Osteocyte (in vitro differentiated cells): Measurements from ENCODE around the gene DIP2C. TPM values are rescaled to one million over a fixed set of nuclear protein-coding genes. Genes with fewer than 3 reads are reported as not detected.
"Not testable (repeated sequence)": the region's sequence is repeated elsewhere in the genome, so short reads cannot be mapped to it uniquely, and the experiment has no call there.

Experiments
- DNase-seq: peaks from one replicate; pipeline ENCODE4 v3.0.0; 2021; ENCODE audit warnings: mixed read lengths; ENCODE audit not compliant: unreplicated experiment; ENCODE audit errors: extremely low spot score
- H3K27ac Mint-ChIP-seq: one replicate; pipeline ENCODE4 v1.8.0; 2021; ENCODE audit warnings: mild to moderate bottlenecking, mixed read lengths; ENCODE audit not compliant: unreplicated experiment
- H3K27me3 Mint-ChIP-seq: one replicate; pipeline ENCODE4 v1.8.0; 2021; ENCODE audit warnings: mixed read lengths; ENCODE audit not compliant: unreplicated experiment
- H3K36me3 Mint-ChIP-seq: one replicate; pipeline ENCODE4 v1.8.0; 2021; ENCODE audit warnings: mixed read lengths; ENCODE audit not compliant: unreplicated experiment
- H3K4me1 Mint-ChIP-seq: one replicate; pipeline ENCODE4 v1.8.0; 2021; ENCODE audit warnings: mixed read lengths; ENCODE audit not compliant: unreplicated experiment
- H3K4me3 Mint-ChIP-seq: one replicate; pipeline ENCODE4 v1.8.0; 2021; ENCODE audit warnings: mild to moderate bottlenecking, moderate library complexity, mixed read lengths; ENCODE audit not compliant: unreplicated experiment
- H3K9me3 Mint-ChIP-seq: one replicate; pipeline ENCODE4 v1.8.0; 2021; ENCODE audit warnings: mixed read lengths; ENCODE audit not compliant: unreplicated experiment
- total RNA-seq: library from RNA; stranded (reverse); gene quantifications from 2 replicates; pipeline ENCODE4 v1.2.1, GENCODE V29; 2021
- TF ChIP-seq, protein P1 (sequence below): fragments of 200-600 bp; sonication (generic); IDR thresholded peaks from 2 replicates; pipeline ENCODE4 v1.5.0; 2021; ENCODE audit warnings: antibody characterized with exemption, mild to moderate bottlenecking, moderate library complexity

Gene DIP2C
- total RNA-seq, 1 donor from 2014 or later: 36.8 TPM

DNA sequence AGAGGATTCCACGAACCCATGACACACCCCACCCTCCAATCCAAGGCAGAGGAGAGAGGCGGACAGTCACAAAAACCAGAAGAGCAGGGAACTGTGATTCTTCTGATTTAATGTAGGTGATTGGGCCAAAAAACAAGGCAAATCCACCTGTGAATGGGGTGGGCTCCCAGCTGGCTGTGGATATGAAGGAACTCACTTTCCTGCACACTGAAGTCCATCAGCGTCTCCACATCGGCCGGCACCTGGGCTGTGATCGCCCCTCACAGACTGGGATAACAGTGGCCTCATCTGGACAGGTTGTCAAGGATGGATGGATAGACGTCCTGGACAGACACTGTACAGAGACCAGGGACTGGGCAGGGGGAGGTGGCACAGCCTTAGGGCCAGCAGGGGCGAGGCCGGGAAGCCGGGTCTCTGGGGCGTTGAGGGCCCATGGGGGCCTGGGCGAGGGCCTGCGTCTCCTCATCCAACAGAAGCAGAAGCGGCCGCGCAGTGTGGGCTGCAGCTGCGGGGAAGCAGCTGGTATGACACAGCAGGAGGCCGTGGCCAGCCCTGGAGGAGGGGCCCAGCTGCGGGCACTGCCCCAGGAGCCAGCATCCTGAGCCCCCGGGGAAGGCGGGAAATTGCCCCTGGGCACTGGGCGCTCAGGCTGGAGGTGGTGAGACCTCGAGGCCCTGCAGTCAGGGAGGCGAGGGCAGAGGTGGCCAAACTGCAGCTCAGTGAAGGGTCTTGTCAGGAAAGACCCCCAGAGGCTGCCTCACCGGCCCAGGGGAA, 54.2 kb downstream of the DIP2C start:
- Mint-ChIP-seq H3K4me1 (peaks cover 27% of the 10 kb centered on the region), H3K27me3 (no peaks in the 10 kb centered on the region), H3K27ac (peak overlapping the region; percentile 18), H3K4me3 (no peak overlapping the region), H3K9me3 (no peaks in the 10 kb centered on the region), H3K36me3 (peaks cover 2% of the 10 kb centered on the region)
- no peak for DNase-seq
- TF ChIP-seq, protein P1, sequence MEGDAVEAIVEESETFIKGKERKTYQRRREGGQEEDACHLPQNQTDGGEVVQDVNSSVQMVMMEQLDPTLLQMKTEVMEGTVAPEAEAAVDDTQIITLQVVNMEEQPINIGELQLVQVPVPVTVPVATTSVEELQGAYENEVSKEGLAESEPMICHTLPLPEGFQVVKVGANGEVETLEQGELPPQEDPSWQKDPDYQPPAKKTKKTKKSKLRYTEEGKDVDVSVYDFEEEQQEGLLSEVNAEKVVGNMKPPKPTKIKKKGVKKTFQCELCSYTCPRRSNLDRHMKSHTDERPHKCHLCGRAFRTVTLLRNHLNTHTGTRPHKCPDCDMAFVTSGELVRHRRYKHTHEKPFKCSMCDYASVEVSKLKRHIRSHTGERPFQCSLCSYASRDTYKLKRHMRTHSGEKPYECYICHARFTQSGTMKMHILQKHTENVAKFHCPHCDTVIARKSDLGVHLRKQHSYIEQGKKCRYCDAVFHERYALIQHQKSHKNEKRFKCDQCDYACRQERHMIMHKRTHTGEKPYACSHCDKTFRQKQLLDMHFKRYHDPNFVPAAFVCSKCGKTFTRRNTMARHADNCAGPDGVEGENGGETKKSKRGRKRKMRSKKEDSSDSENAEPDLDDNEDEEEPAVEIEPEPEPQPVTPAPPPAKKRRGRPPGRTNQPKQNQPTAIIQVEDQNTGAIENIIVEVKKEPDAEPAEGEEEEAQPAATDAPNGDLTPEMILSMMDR: no peak

DNA sequence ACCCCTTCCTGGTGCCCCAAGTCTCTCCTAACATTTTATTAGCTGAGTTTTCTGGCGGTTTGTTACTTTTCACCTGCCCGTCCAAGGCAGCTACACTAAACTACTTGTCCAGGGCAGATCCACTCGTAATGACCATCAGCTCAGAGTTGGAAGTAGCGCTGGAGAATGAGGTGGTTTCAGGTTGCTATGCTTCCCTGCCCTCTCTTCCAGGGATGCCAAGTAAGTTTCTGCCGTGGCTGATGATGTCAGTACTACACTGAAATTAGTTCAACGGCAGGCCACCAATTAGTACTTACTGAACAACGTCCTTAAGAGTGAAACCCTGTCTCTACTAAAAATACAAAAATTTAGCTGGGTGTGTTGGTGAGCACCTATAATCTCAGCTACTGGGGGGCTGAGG, 55.2 kb downstream of the DIP2C start:
- no peak for DNase-seq
- Mint-ChIP-seq H3K27ac (no peak overlapping the region), H3K4me3 (no peak overlapping the region), H3K27me3 (no peaks in the 10 kb centered on the region), H3K36me3 (peaks cover 5% of the 10 kb centered on the region), H3K4me1 (peaks cover 29% of the 10 kb centered on the region), H3K9me3 (no peaks in the 10 kb centered on the region)
- TF ChIP-seq, protein P1: no peak

DNA sequence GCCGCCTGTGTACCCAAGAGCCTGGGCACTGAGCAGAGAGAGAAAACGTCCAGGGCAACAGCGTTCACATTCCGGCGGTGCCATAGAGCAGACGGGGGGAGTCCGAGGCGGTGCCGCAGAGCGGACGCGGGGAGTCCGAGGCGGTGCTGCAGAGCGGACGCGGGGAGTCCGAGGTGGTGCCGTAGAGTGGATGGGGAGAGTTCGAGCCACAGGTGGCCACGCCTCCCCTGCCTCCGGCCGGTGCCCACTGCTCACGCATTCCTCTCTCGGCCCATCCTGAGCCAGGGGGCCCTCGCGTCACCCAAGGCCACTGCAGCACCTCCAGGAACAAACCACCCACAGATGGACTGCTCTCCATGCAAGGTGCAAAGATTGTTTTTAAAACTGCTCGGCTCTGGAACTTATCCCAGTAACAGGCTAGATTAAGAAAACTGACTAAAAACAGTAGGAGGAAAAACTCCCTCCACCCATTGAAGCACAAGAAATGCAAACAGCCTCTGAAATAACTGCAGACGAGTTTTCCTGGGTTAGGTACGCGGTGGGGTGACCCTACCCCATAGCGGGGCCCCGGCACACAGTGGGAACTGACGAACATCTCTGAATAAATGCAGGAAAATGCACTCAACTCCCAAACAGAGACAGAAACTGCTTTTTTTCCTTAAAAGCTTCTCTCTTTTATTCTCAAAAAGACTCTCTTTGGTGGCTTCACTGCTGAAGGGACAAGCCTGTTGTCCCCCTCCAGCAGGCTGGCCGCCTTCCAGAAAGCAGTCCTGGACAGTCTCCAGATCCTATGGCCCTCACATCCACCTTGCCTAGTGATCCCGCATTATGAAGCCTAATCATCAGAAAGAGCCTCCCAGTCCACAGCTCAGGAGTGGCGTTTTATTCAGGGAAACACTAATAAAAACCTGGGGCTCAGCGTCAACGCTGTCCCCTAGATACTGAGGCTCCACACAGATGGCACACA, 55.9 kb downstream of the DIP2C start:
- DNase-seq: no peak
- H3K27ac Mint-ChIP-seq: peak overlapping the region; percentile 54
- no peaks in the 10 kb centered on the region for H3K9me3 Mint-ChIP-seq
- H3K4me3 Mint-ChIP-seq: no peak overlapping the region
- peaks cover 29% of the 10 kb centered on the region for H3K4me1 Mint-ChIP-seq
- H3K36me3 Mint-ChIP-seq: peaks cover 5% of the 10 kb centered on the region
- TF ChIP-seq, protein P1: no peak
- no peaks in the 10 kb centered on the region for H3K27me3 Mint-ChIP-seq

GRCh38 chr10:632807-633177, 56.7 kb downstream of the DIP2C start:
- not testable (repeated sequence) for H3K36me3 Mint-ChIP-seq, H3K27ac Mint-ChIP-seq, DNase-seq, H3K9me3 Mint-ChIP-seq, H3K4me3 Mint-ChIP-seq, H3K27me3 Mint-ChIP-seq
- H3K4me1 Mint-ChIP-seq: peaks cover 29% of the 10 kb centered on the region

DNA sequence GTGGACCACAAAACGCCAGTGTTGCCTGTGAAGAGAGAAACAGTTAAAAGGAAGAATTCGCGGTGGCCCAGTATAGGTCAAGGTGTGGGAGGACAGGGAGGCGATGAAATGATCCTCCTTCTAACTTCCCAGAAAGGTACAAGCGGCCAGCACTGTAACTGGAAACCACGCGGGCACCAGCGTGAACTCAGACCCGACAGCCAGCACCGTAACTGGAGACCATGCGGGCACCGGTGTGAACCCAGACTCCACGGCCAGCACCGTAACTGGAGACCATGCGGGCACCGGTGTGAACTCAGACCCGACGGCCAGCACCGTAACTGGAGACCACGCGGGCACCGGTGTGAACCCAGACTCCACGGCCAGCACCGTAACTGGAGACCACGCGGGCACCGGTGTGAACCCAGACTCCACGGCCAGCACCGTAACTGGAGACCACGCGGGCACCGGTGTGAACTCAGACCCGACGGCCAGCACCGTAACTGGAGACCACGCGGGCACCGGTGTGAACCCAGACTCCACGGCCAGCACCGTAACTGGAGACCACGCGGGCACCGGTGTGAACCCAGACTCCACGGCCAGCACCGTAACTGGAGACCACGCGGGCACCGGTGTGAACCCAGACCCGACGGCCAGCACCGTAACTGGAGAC, 57.2 kb downstream of the DIP2C start:
- not testable (repeated sequence) for H3K27ac Mint-ChIP-seq, H3K27me3 Mint-ChIP-seq, H3K9me3 Mint-ChIP-seq, H3K4me3 Mint-ChIP-seq, DNase-seq, H3K36me3 Mint-ChIP-seq
- peaks cover 29% of the 10 kb centered on the region for H3K4me1 Mint-ChIP-seq
